Effector CD8-positive, alpha-beta T cell (primary cell): Measurements from ENCODE around the gene RAMP3.
"Not testable (repeated sequence)": the region's sequence is repeated elsewhere in the genome, so short reads cannot be mapped to it uniquely, and the experiment has no call there.

Experiments used
- DNase-seq: peaks from one replicate; lab custom pipeline; 2025; lab: John Stamatoyannopoulos, UW
- total RNA-seq, 4 experiments: gene quantifications; one replicate each; lab custom pipeline; 2026; lab: John Stamatoyannopoulos, UW

RAMP3 gene, protein sequence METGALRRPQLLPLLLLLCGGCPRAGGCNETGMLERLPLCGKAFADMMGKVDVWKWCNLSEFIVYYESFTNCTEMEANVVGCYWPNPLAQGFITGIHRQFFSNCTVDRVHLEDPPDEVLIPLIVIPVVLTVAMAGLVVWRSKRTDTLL
- 0 reads per million in 4 experiments for total RNA-seq

DNA sequence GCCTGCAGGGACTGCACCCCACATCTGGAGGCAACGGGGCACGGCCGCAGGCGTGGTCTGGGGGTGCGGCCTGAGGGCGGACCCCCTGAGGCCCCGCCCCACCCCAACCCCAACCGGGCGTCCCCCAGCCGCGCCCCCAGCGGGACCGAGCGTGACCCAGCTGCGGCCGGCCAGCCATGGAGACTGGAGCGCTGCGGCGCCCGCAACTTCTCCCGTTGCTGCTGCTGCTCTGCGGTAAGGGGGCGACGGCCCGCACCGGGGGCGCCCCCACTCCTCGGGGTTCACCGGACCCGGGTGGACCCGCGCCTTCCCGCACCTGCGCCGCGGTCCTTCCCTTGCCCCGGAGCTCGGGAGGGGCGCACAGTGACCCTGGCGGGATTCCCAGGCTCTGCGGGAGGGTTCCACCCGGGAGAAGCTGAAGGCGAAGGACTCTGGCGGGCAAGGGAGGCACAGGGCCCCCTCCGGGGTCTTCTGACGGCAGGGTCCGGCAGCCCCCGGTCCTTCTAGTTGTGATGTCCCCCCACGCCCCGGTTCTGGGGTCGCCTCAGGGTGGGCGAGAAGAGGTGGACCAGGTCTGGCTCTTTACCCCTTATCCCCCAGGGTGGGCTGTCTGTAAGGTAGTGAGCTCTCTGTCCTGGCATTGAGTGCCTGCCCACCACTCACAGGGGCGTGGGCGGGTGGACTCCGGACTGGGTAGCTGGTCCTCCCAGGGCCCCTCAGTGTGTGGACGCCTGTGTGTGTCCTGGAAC is at the start of gene RAMP3:
Gene RAMP3, plus strand, starts transcription at position 139 of the 749 bp plus-strand sequence. Its CDS starts 38 bp downstream, at position 177.
- DNase-seq = no peak

DNA sequence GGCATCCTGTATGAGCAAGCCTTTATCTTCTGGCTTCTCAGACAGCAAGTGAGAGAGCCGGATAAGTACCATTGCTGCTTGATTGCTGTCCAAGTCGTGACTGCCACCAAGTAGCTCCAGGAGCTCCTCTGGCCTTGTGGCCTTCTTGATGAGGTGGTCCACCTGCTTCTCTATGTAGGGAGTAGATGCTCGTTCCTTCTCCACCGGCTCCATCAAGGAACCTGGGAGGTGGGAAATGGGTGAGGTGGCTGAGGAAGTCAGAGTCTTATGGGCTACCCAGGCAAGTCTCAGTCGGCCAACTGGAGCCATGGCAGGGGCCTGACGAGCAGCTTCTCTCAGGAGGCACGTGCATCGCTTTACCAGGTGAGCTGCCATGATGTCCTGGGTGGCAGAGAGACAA is 48.7 kb upstream of the RAMP3 start:
- no peak for DNase-seq

GRCh38 chr7:45111298-45112223 is 46.0 kb upstream of the RAMP3 start, which contains the start of gene TBRG4:
Gene TBRG4 (minus strand): TSS chr7:45111697. CDS start chr7:45109237, 2,460 bp downstream.
- peak; percentile 87 for DNase-seq

DNA sequence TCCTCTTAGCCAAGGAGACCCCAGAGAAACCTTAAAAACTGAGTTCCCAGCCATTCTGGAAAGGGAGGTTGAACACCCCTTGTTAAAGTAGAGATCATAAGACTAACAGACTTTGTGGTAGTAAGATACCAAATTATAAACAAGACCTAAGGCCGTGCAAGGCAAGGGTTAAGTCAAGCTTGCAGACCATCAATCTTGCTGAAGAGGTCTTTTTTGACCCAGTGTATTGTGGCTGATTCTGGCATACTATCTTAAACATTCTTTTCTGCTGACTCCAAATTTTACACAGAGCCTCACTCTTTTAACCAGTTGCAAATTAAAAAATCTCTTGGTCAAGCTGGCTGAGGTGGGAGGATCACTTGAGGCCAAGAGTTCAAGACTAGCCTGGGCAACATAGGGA is 44.9 kb upstream of the RAMP3 start:
- no peak for DNase-seq

GRCh38 chr7:45114257-45114656 is 43.3 kb upstream of the RAMP3 start:
- not testable (repeated sequence) for DNase-seq

GRCh38 chr7:45114926-45115325 is 42.7 kb upstream of the RAMP3 start:
- DNase-seq = no peak

DNA sequence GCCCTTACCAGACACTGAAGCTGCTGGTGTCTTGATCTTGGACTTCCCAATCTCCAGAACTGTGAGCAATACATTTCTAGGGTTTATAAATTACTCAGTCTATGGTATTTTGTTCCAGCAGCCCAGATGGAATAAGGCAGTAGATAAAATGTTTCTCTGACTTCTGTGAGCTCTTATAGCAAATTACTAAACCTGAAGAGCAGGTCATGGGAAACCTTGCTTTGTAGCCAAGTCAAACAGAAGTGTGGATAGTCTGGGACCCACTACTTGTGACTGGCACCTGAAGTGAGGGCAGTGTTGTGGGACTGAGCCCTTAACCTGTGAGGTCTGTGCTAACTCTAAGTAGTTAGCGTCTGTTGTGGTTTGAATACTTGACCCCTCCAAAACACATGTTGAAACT is 41.5 kb upstream of the RAMP3 start:
- no peak for DNase-seq

DNA sequence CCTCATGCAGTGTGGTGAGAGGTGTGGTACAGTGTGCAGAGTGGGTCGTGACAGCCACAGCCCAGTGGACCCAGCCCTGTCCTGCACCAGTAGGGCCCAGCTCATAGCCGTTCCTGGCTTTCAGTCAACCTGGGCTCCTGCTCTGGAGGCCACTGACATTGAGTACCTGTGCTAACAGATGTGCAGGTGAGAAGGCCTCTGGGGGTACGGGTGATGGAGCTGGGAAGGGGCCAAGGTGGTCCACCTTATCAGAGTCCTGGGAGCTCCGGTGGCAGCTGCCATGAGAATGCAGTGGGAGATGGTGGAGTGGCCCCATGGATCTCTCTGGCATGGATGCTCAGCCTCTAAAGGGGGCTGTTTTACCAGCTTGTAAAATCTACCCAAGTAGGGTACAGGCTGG is 40.0 kb upstream of the RAMP3 start:
- DNase-seq = no peak

GRCh38 chr7:45118292-45118691 is 39.3 kb upstream of the RAMP3 start:
- DNase-seq = no peak

DNA sequence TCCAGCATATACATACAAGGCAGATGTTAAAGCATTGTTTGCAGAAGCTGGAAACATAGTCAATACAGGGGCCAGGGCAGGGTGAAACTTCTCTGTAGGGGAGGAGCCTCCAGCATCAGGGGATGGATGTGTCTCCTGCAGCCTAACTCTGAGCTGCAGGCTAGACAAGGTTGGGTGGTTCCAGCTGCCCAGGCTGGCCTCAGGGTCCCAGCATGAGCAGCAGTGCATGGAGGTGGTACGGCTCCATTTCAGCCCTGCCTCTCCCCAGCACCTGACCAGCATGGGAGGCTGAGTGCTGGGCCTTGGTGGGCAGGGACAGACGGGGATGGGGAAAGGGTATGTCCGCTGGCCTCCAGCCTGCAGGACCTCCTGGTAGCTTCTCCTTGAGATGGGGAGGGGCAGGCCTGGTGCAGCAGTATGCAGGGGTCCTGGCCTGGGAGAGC is 38.7 kb upstream of the RAMP3 start:
- no peak for DNase-seq

DNA sequence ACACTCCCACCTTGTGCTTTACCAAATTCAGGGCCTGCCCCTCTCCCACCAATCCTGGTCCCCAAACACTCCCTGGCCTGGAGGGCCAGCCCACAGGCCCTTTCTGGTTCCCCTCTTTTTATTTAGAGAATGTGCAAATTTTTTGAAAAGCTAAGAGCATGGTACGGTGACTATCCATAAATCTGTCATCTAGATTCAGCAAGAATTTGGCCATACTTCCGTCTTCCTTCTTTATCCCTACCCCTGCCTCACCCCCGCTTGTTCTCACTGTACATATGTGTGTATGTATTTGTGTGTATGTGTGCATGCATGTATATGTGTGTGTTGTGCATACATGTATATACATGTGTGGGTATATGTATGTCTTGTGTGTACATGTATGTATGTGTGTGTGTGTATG is 38.0 kb upstream of the RAMP3 start:
- no peak for DNase-seq

GRCh38 chr7:45122975-45123860 is 34.4 kb upstream of the RAMP3 start:
- no peak for DNase-seq

GRCh38 chr7:45123913-45124710 is 33.5 kb upstream of the RAMP3 start:
- DNase-seq = no peak

DNA sequence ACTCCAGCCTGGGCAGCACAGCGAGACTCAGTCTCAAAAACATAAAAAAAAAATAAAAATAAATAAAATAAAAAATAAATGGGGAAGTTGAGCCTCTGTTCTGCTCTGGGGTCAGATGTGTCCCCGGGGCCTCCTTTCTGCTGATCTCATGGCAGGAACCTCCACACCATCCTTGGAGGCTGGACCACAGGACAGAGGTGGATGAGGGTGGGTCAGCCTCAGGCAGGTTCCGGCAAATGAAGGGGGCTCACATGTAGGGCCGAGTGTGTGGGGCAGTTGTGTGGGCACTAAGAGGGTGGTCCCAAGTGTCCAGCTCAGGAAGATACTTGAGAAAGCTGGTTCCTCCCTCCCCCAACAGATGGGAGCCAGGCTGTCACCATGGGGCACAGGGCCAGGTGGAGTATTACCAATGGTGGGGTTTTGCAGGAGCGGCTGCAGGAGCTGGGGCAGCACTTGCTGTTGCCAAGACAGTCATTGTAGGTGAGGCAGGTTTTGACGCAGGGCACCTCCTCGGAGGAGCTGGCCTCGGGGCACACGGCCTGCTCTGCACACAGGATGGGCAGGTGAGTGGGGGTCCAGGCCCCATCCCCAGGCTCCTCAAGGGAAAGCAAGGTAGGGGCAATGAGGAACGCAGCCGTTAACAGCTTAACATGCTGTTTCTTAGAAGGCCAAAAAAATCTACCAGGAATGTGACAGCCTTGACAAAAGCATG is 32.2 kb upstream of the RAMP3 start:
- DNase-seq = no peak

DNA sequence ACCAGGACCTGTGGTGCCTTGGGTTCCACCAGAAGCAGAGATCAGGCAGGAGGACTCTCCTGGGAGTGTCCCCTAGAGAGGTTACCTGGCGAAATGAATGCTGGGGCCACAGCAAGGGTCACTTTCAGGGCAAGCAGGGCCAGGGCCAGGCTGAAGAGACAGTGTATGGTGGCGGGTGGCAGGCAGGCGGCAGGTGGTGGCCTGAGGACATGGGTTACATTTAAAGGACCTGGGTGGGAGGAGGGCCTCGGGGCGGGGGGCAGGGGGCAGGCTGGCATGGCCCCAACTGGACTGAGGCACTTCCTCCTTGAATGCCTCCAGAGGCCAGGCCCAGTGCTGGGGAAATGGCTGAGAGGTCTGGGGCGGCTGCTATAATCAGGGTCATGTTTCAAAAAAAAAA is 31.4 kb upstream of the RAMP3 start:
- DNase-seq = no peak

- DNase-seq = no peak
Observed at GRCh38 chr7:45126920-45127319, 30.7 kb upstream of the RAMP3 start.

GRCh38 chr7:45129181-45129800 is 28.3 kb upstream of the RAMP3 start:
- DNase-seq = no peak

- DNase-seq = no peak
Observed at GRCh38 chr7:45129906-45130305, 27.7 kb upstream of the RAMP3 start.

GRCh38 chr7:45130910-45131309 is 26.7 kb upstream of the RAMP3 start:
- DNase-seq = no peak
